ENCODE results near the gene DDX27. TPM values are rescaled to one million over a fixed set of nuclear protein-coding genes. Genes with fewer than 3 reads are reported as not detected.

Gene DDX27
- total and polyA plus RNA-seq, 2 of the 8 experiments (the other 6 are each of a cell fraction or from before 2014, with no cell fraction given) = 42.7 to 51.0 TPM

GRCh38 chr20:49248301-49248700 is 29.1 kb downstream of the DDX27 start:
- Histone ChIP-seq H3K18ac (ENCODE audit: extremely low read depth, low read length) (no peak overlapping the region), H3K4ac (replicated peaks; ENCODE audit: insufficient read length, low read depth, low read length) (no peak overlapping the region), H2BK5ac (ENCODE audit: low read depth, low read length) (no peak overlapping the region), H2AFZ (ENCODE audit: low read length) (no peak overlapping the region), H2BK12ac (ENCODE audit: low read depth, low read length) (no peak overlapping the region), H3K27me3 (replicated peaks in 1 of 4; ENCODE audit: control insufficient read depth in 3 of 4, extremely low read depth in 1 of 4, insufficient read depth in 3 of 4, low read length in 3 of 4) (no peaks in the 10 kb centered on the region), H2BK20ac (ENCODE audit: low read length) (no peak overlapping the region), H2AK5ac (ENCODE audit: low read depth, low read length) (no peak overlapping the region), H3K27ac (ENCODE audit: low read depth, low read length) (no peak overlapping the region), H3K9ac (replicated peaks in 1 of 4; ENCODE audit: extremely low read depth in 1 of 4, low read depth in 3 of 4, low read length in 3 of 4) (no peak overlapping the region), H3K4me3 (ENCODE audit: extremely low read depth in 1 of 4, insufficient read depth in 2 of 4, low read depth in 3 of 4, low read length in 4 of 4) (no peak overlapping the region), H3K23me2 (ENCODE audit: low read depth, low read length) (no peaks in the 10 kb centered on the region; the same call in 1 of the 2 replicates), H2BK120ac (replicated peaks; ENCODE audit: low read depth, low read length) (no peak overlapping the region), H3K4me1 (replicated peaks in 1 of 4; ENCODE audit: control insufficient read depth in 3 of 4, insufficient read depth in 4 of 4, low read length in 3 of 4) (no peaks in the 10 kb centered on the region), H3K36me3 (ENCODE audit: control insufficient read depth in 2 of 4, insufficient read depth in 4 of 4, low read length in 3 of 4) (peaks cover 18 to 73% (median 52%) of the 10 kb centered on the region in 4 experiments; a peak in 7 of 8 replicates), H4K5ac (ENCODE audit: insufficient read length, low read depth, low read length) (no peak overlapping the region), H4K8ac (ENCODE audit: extremely low read depth, insufficient read depth, low read length) (no peak overlapping the region; the same call in 1 of the 2 replicates), H3K9me3 (ENCODE audit: insufficient read depth in 2 of 2, low read depth in 1 of 2, low read length in 1 of 2) (no peaks in the 10 kb centered on the region), H4K91ac (replicated peaks; ENCODE audit: insufficient read length, low read length) (no peak overlapping the region), H2BK15ac (ENCODE audit: low read length) (no peak overlapping the region), H3K56ac (replicated peaks; ENCODE audit: insufficient read length, low read depth, low read length) (no peak overlapping the region), H3K14ac (ENCODE audit: insufficient read length) (no peak overlapping the region), H3K79me1 (ENCODE audit: low read depth, low read length) (no peaks in the 10 kb centered on the region), H3K79me2 (ENCODE audit: control insufficient read depth in 1 of 2, insufficient read depth in 2 of 2, low read length in 2 of 2) (no peaks in the 10 kb centered on the region), H3K4me2 (ENCODE audit: insufficient read depth in 1 of 2, low read depth in 2 of 2, low read length in 2 of 2) (no peak overlapping the region), H3K23ac (ENCODE audit: insufficient read length) (no peak overlapping the region), H4K20me1 (replicated peaks in 1 of 2; ENCODE audit: control insufficient read depth in 1 of 2, insufficient read depth in 2 of 2, low read length in 2 of 2) (peaks cover 4 to 8% of the 10 kb centered on the region in 2 experiments)
- no peak for TF ChIP-seq SIX5 (IDR thresholded peaks at IDR 0.05; ENCODE audit: low read depth, low read length)
- TF ChIP-seq GABPA (IDR thresholded peaks at IDR 0.05; ENCODE audit: borderline replicate concordance, insufficient read depth, low read length) = no peak
- TF ChIP-seq YY1 (IDR thresholded peaks at IDR 0.05; ENCODE audit: low read depth, low read length) = no peak
- no peak for TF ChIP-seq SRF (IDR thresholded peaks at IDR 0.05; ENCODE audit: low read depth, low read length)
- no peak for TF ChIP-seq JUND (IDR thresholded peaks at IDR 0.05; ENCODE audit: low read length)
- no peak for TF ChIP-seq CTBP2 (IDR thresholded peaks at IDR 0.05; ENCODE audit: borderline replicate concordance, insufficient read depth, insufficient read length, low read length)
- TF ChIP-seq JUN (IDR thresholded peaks at IDR 0.05; ENCODE audit: low read depth, low read length) = no peak
- TF ChIP-seq CTCF (IDR thresholded peaks at IDR 0.05; ENCODE audit: control extremely low read depth in 1 of 3, insufficient read depth in 1 of 3, low read depth in 1 of 3, low read length in 3 of 3) = no peak
- no peak for FAIRE-seq
- DNase-seq (ENCODE audit: low read depth in 1 of 2, low spot score in 2 of 2) = no peak
- CTCF ChIA-PET (ENCODE audit: partially characterized antibody) = interaction anchor here (0.7 to 3.4 kb wide), 9 partner anchors 17 to 289 kb away, joined by 3 to 33 read pairs (median 4); partner anchors contain the start of gene DDX27
- POLR2A ChIA-PET (ENCODE audit: partially characterized antibody) = interaction anchor here (1.0 to 6.0 kb wide), 8 partner anchors 13 to 145 kb away, joined by 3 to 54 read pairs (median 4); partner anchors contain the start of genes DDX27 and ZNFX1
- whole genome bisulfite sequencing, 2 experiments (ENCODE audit: extremely low coverage in 1 of 2, insufficient coverage in 1 of 2, insufficient read length in 1 of 2, insufficient replicate concordance in 2 of 2, low coverage in 1 of 2, low lambda C conversion rate in 2 of 2, missing lambda C conversion rate in 1 of 2) = 93% methylated on average over 10 of the region's 10 CpGs; no CpG with 5 or more reads in 1 of the 2 experiments

Data from H1 (cell line).